ENCODE data around the gene ANGEL1. TPM values are rescaled to one million over a fixed set of nuclear protein-coding genes. Genes with fewer than 3 reads are reported as not detected.

The ANGEL1 gene
- total and polyA plus RNA-seq, 12 donors = 5.5 to 17.1 (median 12.0) TPM

- WGBS, 2 donors = 95% methylated on average over 2 of the region's 2 CpGs
- Histone ChIP-seq H3K9me3 (no peaks in the 10 kb centered on the region), H3K4me1 (peaks cover 15 to 87% (median 63%) of the 10 kb centered on the region in 9 donors), H3K36me3 (peaks cover 0 to 87% (median 11%) of the 10 kb centered on the region in 9 donors), H3K4me3 (no peak overlapping the region), H3K27me3 (no peaks in the 10 kb centered on the region), H3K27ac (peak overlapping the region in 2 of 10 donors; percentile 77 to 80)
- TF ChIP-seq CTCF (IDR thresholded peaks at IDR 0.05) = no peak
- intact Hi-C loops (cut with DNase I) = loop anchor here in 3 of 10 donors (5.0 kb wide), 1 partner anchor 68 kb away; no protein-coding TSS in a partner anchor
- ATAC-seq (no peak), DNase-seq (no peak)
Observed at GRCh38 chr14:76780058-76780345, 32.7 kb downstream of the ANGEL1 start.

- intact Hi-C loops (cut with DNase I) = loop anchor here in 3 of 10 donors (5.0 kb wide), 1 partner anchor 67 kb away; no protein-coding TSS in a partner anchor
- Histone ChIP-seq H3K4me3 (no peak overlapping the region), H3K4me1 (peaks cover 13 to 85% (median 63%) of the 10 kb centered on the region in 9 donors), H3K36me3 (peaks cover 0 to 90% (median 11%) of the 10 kb centered on the region in 9 donors), H3K27me3 (no peaks in the 10 kb centered on the region), H3K9me3 (no peaks in the 10 kb centered on the region), H3K27ac (peak overlapping the region in 2 of 10 donors; percentile 16 to 80)
- ATAC-seq = no peak
- DNase-seq = no peak
- TF ChIP-seq CTCF (IDR thresholded peaks at IDR 0.05) = no peak
- 90 to 92% methylated on average over 7 of the region's 7 CpGs for WGBS, 2 donors
Observed at GRCh38 chr14:76779221-76780057, 33.2 kb downstream of the ANGEL1 start.

GRCh38 chr14:76778546-76779215, 34.0 kb downstream of the ANGEL1 start:
- Histone ChIP-seq H3K36me3 (peaks cover 0 to 90% (median 11%) of the 10 kb centered on the region in 9 donors), H3K9me3 (no peaks in the 10 kb centered on the region), H3K27ac (peak overlapping the region in 3 of 10 donors; percentile 33 to 62 (median 38)), H3K27me3 (no peaks in the 10 kb centered on the region), H3K4me3 (no peak overlapping the region), H3K4me1 (peaks cover 10 to 85% (median 63%) of the 10 kb centered on the region in 9 donors)
- no peak for TF ChIP-seq CTCF (IDR thresholded peaks at IDR 0.05)
- WGBS, 2 donors = 87% methylated on average over 16 of the region's 16 CpGs
- DNase-seq = no peak
- ATAC-seq = no peak
- intact Hi-C loops (cut with DNase I) = no loop called here

- H3K9me3 ChIP-seq = no peaks in the 10 kb centered on the region
- H3K36me3 ChIP-seq = peaks cover 0 to 86% (median 11%) of the 10 kb centered on the region in 9 donors
- DNase-seq (peak in 1 of 2 donors; percentile 15), ATAC-seq (peak in 1 of 8 donors; percentile 6)
- intact Hi-C loops (cut with DNase I) = no loop called here
- no peak overlapping the region for H3K4me3 ChIP-seq
- no peaks in the 10 kb centered on the region for H3K27me3 ChIP-seq
- no peak for TF ChIP-seq CTCF (IDR thresholded peaks at IDR 0.05)
- WGBS, 2 donors = 53 to 70% methylated on average over 9 of the region's 9 CpGs
- peak overlapping the region in 9 of 10 donors; percentile 14 to 62 (median 33) for H3K27ac ChIP-seq
- H3K4me1 ChIP-seq = peaks cover 16 to 85% (median 61%) of the 10 kb centered on the region in 9 donors
Observed at GRCh38 chr14:76777721-76778120, 35.0 kb downstream of the ANGEL1 start.
